Mesothelial cell of epicardium (in vitro differentiated cells): ENCODE measurements around the gene MLC1. TPM values are rescaled to one million over a fixed set of nuclear protein-coding genes. Genes with fewer than 3 reads are reported as not detected.
A peak's percentile ranks its signal among the peaks of the same experiment; 100 is the strongest.

ENCODE experiments used
- DNase-seq, 2 experiments: peaks; one replicate each; pipeline ENCODE4 v3.0.0; 2021; ENCODE audit warnings: low spot score in 2 of 2; ENCODE audit not compliant: unreplicated experiment in 2 of 2
- H3K27ac Mint-ChIP-seq: 2 replicates; pipeline ENCODE4 v1.8.0; 2021; ENCODE audit warnings: mixed read lengths
- H3K27me3 Mint-ChIP-seq: 2 replicates; pipeline ENCODE4 v1.8.0; 2021; ENCODE audit warnings: low read depth, mixed read lengths
- H3K36me3 Mint-ChIP-seq: 2 replicates; pipeline ENCODE4 v1.8.0; 2021; ENCODE audit warnings: mixed read lengths
- H3K4me1 Mint-ChIP-seq: 2 replicates; pipeline ENCODE4 v1.8.0; 2021; ENCODE audit warnings: mixed read lengths
- H3K4me3 Mint-ChIP-seq: 2 replicates; pipeline ENCODE4 v1.8.0; 2021; ENCODE audit warnings: mild to moderate bottlenecking, moderate library complexity, mixed read lengths
- H3K9me3 Mint-ChIP-seq: 2 replicates; pipeline ENCODE4 v1.8.0; 2021; ENCODE audit warnings: mixed read lengths
- CTCF ChIP-seq: fragments of 200-600 bp; sonication (generic); IDR thresholded peaks from one replicate; pipeline ENCODE4 v1.5.0; 2021; ENCODE audit warnings: antibody characterized with exemption; ENCODE audit not compliant: unreplicated experiment
- total RNA-seq: library from RNA; stranded (reverse); gene quantifications from 3 replicates; pipeline ENCODE4 v1.2.1, GENCODE V29; 2021

MLC1 gene
- total RNA-seq, 1 donor from 2014 or later: 2.1 TPM

DNA sequence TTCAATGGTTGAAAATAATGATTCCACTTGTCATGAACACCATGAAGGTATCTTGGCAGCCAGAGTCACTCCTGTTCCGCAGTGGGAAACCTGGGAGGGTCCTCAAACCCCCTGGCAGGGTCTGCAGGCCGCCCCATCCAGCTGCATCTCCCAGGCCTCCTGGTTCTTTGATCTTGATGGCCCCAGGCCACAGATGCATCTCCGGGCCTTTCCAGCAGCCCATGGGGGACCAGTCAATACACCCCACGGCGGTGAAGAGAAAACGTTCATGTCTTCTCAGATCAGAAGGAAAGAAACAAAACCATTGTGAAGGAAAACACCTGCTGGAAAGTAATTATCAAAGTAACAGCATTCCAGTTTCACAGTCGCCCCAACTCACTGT, 25.4 kb downstream of the MLC1 start:
- Mint-ChIP-seq H3K4me3 (peak overlapping the region; percentile 62), H3K27me3 (peaks cover 10% of the 10 kb centered on the region), H3K36me3 (no peaks in the 10 kb centered on the region), H3K9me3 (no peaks in the 10 kb centered on the region), H3K27ac (peak overlapping the region; percentile 51), H3K4me1 (peaks cover 27% of the 10 kb centered on the region)
- DNase-seq: no peak
- no peak for TF ChIP-seq CTCF

- peaks cover under 1% of the 10 kb centered on the region for H3K9me3 Mint-ChIP-seq
- peaks cover 10% of the 10 kb centered on the region for H3K27me3 Mint-ChIP-seq
- TF ChIP-seq CTCF: no peak
- H3K4me1 Mint-ChIP-seq: peaks cover 27% of the 10 kb centered on the region
- no peak for DNase-seq
- H3K36me3 Mint-ChIP-seq: no peaks in the 10 kb centered on the region
- H3K27ac Mint-ChIP-seq: peak overlapping the region; percentile 64
- H3K4me3 Mint-ChIP-seq: peak overlapping the region; percentile 62
These were observed 26.0 kb downstream of the MLC1 start for GRCh38 chr22:50058906-50059880.

DNA sequence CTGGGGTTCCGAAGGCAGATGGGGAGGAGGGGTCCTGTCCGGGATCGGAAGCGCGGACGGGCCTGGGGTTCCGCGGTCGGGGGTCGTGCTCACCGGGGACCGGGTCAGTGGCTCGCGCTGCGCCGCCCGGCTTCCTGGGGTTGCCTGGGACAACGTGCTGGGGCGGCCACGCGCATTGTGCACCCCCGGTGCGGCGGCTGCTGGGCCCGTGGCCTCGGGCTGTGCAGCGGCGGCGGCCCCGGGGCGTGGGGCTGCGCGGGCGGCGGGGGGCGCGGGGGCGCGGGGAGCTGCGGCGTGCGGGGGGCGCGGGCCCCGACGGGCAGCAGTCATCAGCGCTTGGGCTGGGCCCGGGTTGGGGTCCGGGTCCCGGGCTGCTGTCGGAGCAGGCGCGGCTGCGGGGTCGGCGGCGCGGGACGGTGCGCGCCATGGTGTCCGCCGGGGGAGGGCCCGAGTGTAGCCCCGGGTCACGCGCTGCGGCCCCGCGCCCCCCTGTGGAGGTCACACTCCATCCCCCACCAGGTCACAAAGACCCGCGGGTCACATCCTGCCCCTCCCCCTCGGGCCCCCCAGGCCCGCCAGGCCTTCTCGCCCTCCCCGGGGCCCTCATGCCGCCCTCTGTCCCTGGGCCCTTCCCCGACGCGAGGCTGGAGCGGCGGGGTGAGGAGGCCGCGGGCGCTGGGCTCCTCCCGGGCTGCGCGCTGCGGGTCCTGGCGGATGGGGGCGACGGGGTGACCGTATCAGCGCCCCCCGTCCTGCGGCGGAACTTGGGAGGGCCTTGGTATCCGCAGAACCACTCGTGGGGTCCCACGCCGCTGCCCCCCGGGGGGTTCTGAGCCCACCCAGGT, 26.9 kb downstream of the MLC1 start, which contains the start of gene TTLL8:
Gene TTLL8 (minus strand): TSS at position 238 of the 845 bp plus-strand sequence.
- peak within 1 kb of the TSS; percentile 62 for H3K4me3 Mint-ChIP-seq
- H3K27me3 Mint-ChIP-seq: peaks cover 10% of the 10 kb centered on the region
- H3K36me3 Mint-ChIP-seq: no peaks in the 10 kb centered on the region
- H3K4me1 Mint-ChIP-seq: peaks cover 27% of the 10 kb centered on the region
- DNase-seq: no peak
- peaks cover 9% of the 10 kb centered on the region for H3K9me3 Mint-ChIP-seq
- peak within 1 kb of the TSS; percentile 64 for H3K27ac Mint-ChIP-seq
- no peak for TF ChIP-seq CTCF

- no peak for TF ChIP-seq CTCF
- Mint-ChIP-seq H3K4me1 (peaks cover 27% of the 10 kb centered on the region), H3K36me3 (no peaks in the 10 kb centered on the region), H3K27ac (no peak overlapping the region), H3K27me3 (peaks cover 10% of the 10 kb centered on the region), H3K9me3 (peaks cover 11% of the 10 kb centered on the region), H3K4me3 (peak overlapping the region; percentile 26)
- no peak for DNase-seq
These were observed 27.8 kb downstream of the MLC1 start for GRCh38 chr22:50057278-50058060.
